ENCODE data around the gene MAPT.
"Not testable (repeated sequence)": the region's sequence is repeated elsewhere in the genome, so short reads cannot be mapped to it uniquely, and the experiment has no call there.

The MAPT gene

GRCh38 chr17:45862127-45862526, 32.2 kb upstream of the MAPT start:
- not testable (repeated sequence) for DNase-seq (ENCODE audit: low spot score)

GRCh38 chr17:45863857-45864654, 30.3 kb upstream of the MAPT start:
- DNase-seq (ENCODE audit: low spot score), result no peak

DNA sequence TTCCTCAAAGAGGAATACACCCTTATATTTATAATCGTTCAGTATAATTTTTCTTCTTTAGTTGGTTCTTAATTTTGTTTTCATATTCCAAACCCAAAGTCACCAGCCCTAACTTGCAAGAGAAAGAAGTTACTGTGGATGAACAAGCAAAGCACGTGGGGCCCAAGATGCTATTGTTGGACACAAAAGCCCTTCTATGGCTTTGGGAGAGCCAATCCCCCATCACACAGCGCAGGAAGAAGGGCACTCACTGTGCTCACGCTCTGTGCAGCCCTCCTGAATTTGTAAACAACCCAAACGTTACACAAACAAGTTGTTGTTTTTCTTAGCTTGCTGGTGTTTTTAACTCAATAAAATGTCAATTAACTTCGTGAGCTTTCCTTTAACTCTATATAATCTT, 27.2 kb upstream of the MAPT start:
- DNase-seq (ENCODE audit: low spot score), result no peak

DNA sequence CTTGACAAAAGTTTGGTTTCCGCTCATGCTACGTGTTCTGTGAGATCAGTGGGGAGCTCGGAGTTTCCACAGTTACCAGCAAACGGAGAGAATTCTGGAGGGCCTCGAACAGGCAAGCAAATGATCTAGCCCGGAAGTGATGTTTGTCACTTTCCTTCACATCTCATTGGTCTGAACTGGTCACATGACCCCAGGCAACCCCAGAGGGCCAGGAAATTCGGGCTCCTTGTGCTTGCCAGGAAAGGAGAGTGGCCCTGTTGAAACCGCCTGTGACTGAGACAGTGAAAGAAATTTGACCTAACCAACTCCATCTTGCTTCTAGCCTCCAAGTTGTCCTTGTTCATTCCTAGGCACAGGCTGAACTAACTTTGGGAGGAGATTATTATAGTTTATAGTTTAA, 26.7 kb upstream of the MAPT start:
- no peak for DNase-seq (ENCODE audit: low spot score)

GRCh38 chr17:45868276-45868675, 26.1 kb upstream of the MAPT start:
- no peak for DNase-seq (ENCODE audit: low spot score)

DNA sequence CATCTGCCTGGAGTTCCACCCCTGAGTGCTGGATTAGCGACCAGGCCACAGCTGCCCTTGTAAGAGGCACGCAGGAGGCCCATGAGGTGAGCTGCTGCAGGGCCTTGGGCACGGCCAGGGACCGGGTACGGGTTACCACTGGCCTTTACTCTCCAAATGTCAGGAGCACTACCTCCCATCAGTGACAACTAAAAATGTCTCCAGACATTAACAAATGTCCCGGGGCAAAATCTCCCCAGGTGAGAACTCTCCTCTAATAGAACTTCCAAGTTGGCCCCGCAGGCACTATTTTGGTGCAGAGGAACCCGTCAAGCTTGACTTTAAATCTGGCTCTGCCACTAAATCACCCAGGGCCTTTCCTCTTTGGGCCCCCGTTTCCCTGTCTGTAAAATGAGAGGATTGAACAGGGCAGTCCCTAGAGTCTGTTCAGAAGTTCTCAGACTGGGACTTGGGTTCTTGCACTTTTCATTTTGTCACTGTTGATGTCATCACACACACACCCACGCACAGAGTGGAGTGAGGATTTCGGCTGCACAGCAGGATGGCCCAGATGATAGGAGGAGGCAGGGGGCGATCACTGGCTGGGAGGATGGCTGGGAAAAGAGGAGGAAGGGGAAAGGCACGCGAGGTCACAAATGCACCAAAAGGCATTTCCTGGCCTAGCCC, 24.5 kb upstream of the MAPT start:
- no peak for DNase-seq (ENCODE audit: low spot score)

DNA sequence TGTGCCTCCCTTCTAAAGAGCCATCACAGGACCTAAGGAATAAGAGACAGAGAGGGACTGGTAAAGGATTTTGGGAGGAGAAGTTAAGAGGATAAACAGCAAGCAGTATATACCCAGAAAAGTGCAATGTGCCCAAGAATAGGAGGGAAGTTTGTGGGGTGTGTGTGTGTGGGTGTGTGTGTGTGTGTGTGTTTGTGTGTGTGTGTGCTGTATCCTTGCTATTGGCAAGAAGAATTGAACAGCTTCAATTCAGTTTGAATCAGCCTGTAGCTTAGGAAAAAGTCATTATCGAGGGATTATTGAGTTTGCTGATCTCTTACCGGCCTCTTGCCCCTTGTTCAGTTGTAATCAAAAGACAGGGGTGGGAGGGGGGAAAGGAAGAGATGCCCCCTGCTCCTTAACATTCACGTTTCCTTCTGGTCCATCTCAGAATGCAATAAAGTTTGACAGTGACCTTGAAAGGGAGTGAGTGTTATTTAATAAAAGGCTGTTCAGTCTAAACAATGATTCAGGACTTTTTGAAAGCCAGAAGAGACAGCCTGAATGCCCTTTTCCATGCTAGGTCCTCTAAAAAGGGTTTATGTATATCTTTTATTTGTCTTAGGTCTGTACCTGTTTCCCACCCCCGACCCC, 23.9 kb upstream of the MAPT start:
- no peak for DNase-seq (ENCODE audit: low spot score)

- DNase-seq (ENCODE audit: low spot score), result no peak
These were observed 22.6 kb upstream of the MAPT start for GRCh38 chr17:45871718-45872117.

DNA sequence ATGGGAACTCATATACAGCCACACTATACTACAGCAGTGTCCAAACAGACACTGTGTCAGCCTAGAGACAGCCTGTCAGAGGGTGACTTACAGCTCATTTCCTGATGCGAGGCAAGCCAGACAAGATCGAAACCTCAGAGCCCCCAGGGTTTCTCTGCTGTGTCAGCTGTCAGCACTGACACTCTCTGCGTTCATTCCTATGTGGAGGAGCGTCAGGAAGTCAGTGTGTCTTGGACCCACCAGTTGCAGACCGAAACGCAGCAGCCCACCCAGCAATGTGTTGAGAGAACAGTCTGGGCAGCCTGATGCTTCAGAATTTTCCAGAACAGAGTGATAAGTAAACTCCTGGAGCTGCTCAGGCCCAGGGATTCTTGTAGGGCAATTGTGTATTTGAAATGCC, 20.6 kb upstream of the MAPT start:
- peak; percentile 10 for DNase-seq (ENCODE audit: low spot score)

- DNase-seq (ENCODE audit: low spot score), result no peak
These were observed 20.2 kb upstream of the MAPT start for GRCh38 chr17:45874151-45874550.

DNA sequence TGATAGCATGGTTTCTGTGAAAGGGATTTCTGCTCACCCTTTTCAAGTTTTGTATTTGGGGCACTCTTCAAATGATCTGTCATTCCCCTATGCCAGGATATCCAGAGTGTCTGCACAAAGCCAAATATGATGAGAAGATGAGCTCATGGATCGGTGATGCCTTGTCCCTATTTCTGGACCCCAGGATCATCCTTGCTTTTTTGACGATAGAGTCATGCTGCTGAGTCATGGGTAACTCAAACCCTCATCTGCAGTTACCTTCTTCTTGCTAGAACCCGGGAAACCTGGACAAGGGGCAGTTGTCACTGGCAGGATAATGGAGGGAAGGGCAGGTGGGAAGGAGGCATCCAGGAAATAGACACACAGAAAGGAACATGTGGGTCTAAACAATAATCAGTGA, 17.8 kb upstream of the MAPT start:
- DNase-seq (ENCODE audit: low spot score), result no peak

DNA sequence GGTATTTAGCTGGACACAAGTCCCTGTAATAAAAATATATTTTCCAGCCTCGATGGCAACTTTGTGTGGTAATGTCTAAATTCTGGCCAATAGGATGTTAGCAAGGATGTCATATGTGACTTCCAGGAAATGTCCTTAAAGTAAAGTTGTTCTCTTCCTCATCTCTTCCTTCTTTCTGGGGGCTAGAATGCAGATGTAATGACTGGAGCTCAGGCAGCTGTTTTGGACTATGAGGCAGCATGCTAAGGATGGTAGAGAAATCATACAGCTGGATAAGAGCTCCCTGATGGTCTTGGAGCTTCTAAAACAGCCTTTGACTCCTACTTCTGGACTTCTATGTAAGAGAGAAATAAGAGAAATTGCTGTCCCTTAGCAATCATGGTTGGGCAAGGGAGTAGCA, 16.9 kb upstream of the MAPT start:
- DNase-seq (ENCODE audit: low spot score), result no peak

- no peak for DNase-seq (ENCODE audit: low spot score)
These were observed 11.3 kb upstream of the MAPT start for GRCh38 chr17:45883063-45883462.

DNA sequence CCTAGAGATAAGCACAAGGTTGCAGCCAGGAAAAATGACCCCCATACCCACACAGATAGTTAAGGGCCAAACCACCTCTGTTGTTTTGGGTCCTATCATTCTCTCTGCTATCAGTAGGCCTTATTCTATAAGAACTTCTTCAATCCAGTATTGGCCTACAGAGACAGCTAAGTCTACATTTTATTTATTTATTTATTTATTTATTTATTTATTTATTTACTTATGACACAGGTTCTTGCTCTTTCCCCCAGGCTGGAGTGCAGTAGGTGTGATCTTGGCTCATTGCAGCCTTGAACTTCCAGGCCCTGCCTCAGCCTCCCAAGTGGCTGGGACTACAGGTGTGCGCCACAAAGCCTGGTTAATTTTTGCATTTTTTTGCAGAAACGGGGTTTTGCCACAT, 7.5 kb upstream of the MAPT start:
- DNase-seq (ENCODE audit: low spot score), result no peak

- no peak for DNase-seq (ENCODE audit: low spot score)
These were observed 6.0 kb upstream of the MAPT start for GRCh38 chr17:45888392-45888791.

DNA sequence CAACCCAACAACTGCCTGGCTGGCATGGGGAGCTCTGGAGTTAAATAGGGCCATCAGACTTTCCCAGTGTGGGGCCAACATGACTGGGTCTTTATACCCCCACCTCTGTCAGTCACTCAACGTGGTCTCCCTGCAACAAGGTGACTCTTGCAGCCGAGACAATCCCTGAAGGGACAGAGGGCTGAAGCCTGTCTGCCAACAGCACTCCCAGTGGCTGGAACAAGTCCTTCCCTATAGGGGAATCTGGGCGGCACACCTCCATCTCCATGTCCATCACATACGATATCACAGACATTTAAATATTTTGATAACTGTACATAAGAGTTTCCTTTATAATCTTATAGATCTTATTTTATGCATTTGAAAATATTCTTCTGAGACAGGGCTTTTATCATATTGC, 4.8 kb upstream of the MAPT start:
- DNase-seq (ENCODE audit: low spot score), result no peak

DNA sequence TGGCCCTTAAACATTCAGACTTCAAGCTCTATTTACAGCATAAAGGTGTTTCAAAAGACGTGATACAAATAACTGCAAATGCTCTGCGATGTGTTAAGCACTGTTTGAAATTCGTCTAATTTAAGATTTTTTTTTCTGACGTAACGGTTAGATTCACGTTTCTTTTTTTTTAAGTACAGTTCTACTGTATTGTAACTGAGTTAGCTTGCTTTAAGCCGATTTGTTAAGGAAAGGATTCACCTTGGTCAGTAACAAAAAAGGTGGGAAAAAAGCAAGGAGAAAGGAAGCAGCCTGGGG, 681 bp upstream of the MAPT start:
- DNase-seq (ENCODE audit: low spot score), result no peak

DNA sequence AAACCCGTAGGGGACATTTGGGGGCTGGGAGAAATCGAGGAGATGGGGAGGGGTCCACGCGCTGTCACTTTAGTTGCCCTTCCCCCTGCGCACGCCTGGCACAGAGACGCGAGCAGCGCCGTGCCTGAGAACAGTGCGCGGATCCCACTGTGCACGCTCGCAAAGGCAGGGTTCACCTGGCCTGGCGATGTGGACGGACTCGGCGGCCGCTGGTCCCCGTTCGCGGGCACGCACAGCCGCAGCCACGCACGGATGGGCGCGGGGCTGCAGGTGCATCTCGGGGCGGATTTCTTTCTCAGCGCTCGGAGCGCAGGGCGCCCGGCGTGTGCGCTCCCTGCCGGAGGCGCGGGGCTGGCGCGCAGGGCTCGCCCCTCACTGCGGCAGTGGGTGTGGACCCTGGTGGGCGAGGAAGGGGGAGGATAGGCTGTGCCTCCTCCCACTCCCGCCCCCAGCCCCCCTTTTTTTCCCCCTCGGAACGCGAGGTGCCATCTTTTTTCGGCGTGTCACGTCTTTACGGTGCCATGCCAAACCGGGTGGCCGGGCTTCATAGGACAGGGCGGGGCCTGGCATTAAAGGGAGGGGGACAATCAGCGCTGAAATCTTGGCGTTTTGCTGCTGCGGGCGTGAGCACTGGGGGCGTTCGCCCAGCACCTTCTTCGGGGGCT, 1.1 kb downstream of the MAPT start:
- no peak for DNase-seq (ENCODE audit: low spot score)

DNA sequence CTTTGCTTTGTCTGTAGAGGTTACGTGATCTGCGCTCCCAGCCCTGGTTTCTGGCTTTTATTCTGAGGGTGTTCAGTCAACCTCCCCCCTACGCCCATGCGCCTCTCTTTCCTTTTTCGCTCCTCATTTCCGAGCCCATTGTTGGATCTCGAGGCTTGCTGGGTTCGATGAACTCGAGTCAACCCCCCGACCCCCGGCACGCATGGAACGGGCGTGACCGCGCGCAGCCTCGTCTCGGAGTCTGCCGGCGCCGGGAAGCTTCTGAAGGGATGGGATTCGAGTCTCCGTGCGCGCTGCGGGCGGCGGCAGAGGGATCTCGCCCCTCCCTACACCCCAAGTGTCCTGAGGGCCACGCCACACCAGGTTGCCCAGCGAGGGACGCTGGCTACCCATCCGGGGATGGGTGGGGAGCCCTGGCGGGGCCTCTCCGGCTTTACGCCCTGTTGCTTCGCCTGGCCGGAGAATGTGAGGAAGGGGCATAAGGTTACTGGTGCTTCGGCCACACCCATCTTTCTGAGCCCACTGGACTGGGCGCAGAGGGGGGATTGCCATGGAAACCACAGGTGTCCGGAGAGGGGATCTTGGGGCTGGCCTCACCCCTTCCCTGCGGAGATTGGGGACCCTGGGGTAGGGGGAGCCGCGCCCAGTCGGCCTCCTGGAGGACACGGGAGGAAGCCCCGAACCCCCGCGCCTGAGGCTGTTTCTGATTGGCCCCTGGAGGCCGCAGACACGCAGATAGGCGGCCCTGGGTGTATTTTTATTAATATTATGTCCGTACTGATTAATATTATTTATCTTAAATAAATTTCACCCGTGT, 1.8 kb downstream of the MAPT start:
- DNase-seq (ENCODE audit: low spot score), result no peak

DNA sequence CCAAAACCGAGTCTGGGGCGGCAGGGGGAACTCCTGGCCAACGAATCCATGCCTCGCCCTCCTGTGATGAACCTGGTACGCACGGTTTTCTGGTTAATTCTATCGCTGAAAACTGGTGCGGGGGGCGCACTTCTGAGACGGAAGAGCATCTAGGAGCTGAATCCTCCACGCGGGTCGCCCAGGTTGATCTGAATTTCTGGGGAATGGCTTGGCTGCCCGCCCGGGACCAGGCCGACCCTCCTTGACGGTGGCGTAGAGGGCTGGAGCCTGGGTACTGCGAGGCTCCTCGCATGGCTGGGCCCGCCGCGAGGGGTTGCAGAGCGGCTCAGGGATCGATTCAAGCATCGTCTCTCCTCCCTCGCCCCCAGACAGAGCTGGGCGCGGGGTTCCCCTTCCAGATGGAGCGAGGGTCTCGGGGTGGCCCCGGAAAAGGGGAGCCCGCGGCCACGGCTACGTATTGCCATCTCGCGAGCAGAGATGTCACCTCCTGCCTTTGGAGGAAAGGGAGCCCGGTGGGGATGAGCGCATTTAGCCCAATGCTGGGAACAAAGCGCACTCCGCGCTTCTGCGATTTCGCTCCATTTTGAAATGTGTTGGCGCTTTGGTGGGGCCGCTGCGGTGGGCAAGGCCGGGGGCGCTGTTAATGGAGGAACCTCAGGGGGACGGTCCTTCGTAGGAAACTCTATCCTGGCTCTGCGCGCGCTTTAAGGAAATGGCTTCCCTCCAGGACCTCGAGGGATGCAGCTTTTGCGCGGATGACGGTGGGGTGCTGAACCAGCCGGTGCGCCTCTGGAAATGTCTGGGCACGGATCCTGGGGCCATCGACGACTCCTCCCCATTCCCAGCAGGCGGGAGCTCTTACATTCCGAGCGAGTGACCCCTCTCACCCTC, 2.7 kb downstream of the MAPT start:
- no peak for DNase-seq (ENCODE audit: low spot score)

DNA sequence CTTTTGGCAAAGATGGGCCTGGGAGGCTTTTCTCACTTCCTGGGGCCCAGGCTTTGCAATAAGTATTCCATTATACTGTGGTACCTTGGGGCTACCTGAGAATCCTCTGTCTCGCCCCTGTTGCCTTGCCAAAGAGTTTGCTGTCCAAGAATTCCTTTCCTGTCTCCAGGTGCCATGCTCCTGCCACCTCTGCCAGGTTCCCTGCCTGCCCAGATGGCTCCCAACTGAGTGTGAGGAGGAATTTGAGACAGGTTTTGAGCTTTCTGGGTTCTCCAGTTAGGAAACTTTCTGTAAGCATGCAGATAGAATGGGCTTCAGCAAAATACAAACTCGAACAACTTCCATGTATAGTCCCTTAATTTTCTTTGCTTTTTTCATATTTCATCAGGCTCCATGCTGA, 5.8 kb downstream of the MAPT start:
- no peak for DNase-seq (ENCODE audit: low spot score)

Measured in kidney capillary endothelial cell (primary cell).